GM12878 (cell line): Measurements from ENCODE around the gene MS4A4E. TPM values are rescaled to one million over a fixed set of nuclear protein-coding genes. Genes with fewer than 3 reads are reported as not detected.
A peak's percentile ranks its signal among the peaks of the same experiment; 100 is the strongest.

Experiments
- BRCA1 ChIP-seq: IDR thresholded peaks from 2 replicates; pipeline ENCODE4 v1.6.1; 2011; ENCODE audit warnings: low read depth, low read length, improper control_type of control experiment
- ESRRA ChIP-seq: IDR thresholded peaks from 2 replicates; pipeline ENCODE4 v1.6.1; 2012; ENCODE audit warnings: mild to moderate bottlenecking, low read length, improper control_type of control experiment
- GATAD2B ChIP-seq: fragments of 450-650 bp; conservative IDR thresholded peaks from 2 replicates; pipeline ENCODE4 v1.6.1; 2017; ENCODE audit warnings: low read depth, mild to moderate bottlenecking, moderate library complexity
- IKZF1 ChIP-seq: fragments of 450-650 bp; conservative IDR thresholded peaks from 2 replicates; pipeline ENCODE4 v1.6.1; 2017; ENCODE audit warnings: antibody characterized with exemption, mild to moderate bottlenecking
- MEF2A ChIP-seq: IDR thresholded peaks from 2 replicates; pipeline ENCODE4 v1.6.1; 2011; ENCODE audit warnings: low read depth, mild to moderate bottlenecking, low read length, moderate library complexity; ENCODE audit not compliant: insufficient read depth
- NR2C1 ChIP-seq: fragments of 450-650 bp; IDR thresholded peaks from 2 replicates; pipeline ENCODE4 v1.6.1; 2017; ENCODE audit warnings: antibody characterized with exemption, mild to moderate bottlenecking, moderate library complexity
- SMC3 ChIP-seq: IDR thresholded peaks from 2 replicates; pipeline ENCODE4 v1.6.1; 2011; ENCODE audit warnings: low read length, improper control_type of control experiment, borderline replicate concordance
- SRF ChIP-seq, 2 experiments: IDR thresholded peaks; 2 replicates each; pipeline ENCODE4 v1.6.1; 2011; ENCODE audit warnings: low read depth in 2 of 2, low read length in 2 of 2, mild to moderate bottlenecking in 1 of 2, moderate library complexity in 1 of 2
- STAT3 ChIP-seq: IDR thresholded peaks from 2 replicates; pipeline ENCODE4 v1.6.1; 2011; ENCODE audit warnings: low read depth, low read length, improper control_type of control experiment
- TAF1 ChIP-seq: IDR thresholded peaks from 2 replicates; pipeline ENCODE4 v1.6.1; 2011; ENCODE audit warnings: mild to moderate bottlenecking, low read depth, low read length, borderline replicate concordance
- TARDBP ChIP-seq: IDR thresholded peaks from 2 replicates; pipeline ENCODE4 v1.6.1; 2016; ENCODE audit warnings: borderline replicate concordance
- TCF3 ChIP-seq: IDR thresholded peaks from 2 replicates; pipeline ENCODE4 v1.6.1; 2012; ENCODE audit warnings: low read depth, mild to moderate bottlenecking, low read length, borderline replicate concordance; ENCODE audit not compliant: insufficient read depth
- TCF7 ChIP-seq: IDR thresholded peaks from 2 replicates; pipeline ENCODE4 v1.6.1; 2014; ENCODE audit warnings: antibody characterized with exemption, borderline replicate concordance
- YY1 ChIP-seq: IDR thresholded peaks from 2 replicates; pipeline ENCODE4 v1.6.1; 2011; ENCODE audit warnings: low read depth, mild to moderate bottlenecking, low read length
- polyA plus RNA-seq, 11 experiments: library from polyadenylated mRNA; depleted of rRNA in 4 of 11; unstranded in 6 of 11; stranded (reverse) in 5 of 11; fragments of >200 nt; fragmentation: Nextera tagmentation in 4 of 11; fragmentation: Illumina TruSeq in 1 of 11; extraction: Ambion mirVana in 4 of 11; extraction: Trizol in 1 of 11; gene quantifications; 1 replicate in 1 of 11; 2 replicates in 10 of 11; pipeline versions ENCODE4 v1.2.1 to v1.2.3, GENCODE V29; 2011 to 2016; ENCODE audit warnings: inconsistent platforms in 2 of 11, missing spikeins in 2 of 11, low read depth in 1 of 11
- total RNA-seq, 4 experiments: library from RNA; depleted of rRNA in 3 of 4; stranded (reverse); fragments of >200 nt in 3 of 4; fragmentation: Illumina TruSeq in 1 of 4; extraction: Trizol in 1 of 4; gene quantifications; 2 replicates each; pipeline versions ENCODE4 v1.2.1 to v1.2.3, GENCODE V29; 2013 to 2021
- TF ChIP-seq, protein P1 (sequence below): IDR thresholded peaks from 2 replicates; pipeline ENCODE4 v1.6.1; 2012; ENCODE audit warnings: mild to moderate bottlenecking, low read depth, low read length
- TF ChIP-seq, protein P2 (sequence below): fragments of 450-650 bp; IDR thresholded peaks from 2 replicates; pipeline ENCODE4 v1.6.1; 2016; ENCODE audit warnings: mild to moderate bottlenecking
- TF ChIP-seq, protein P3 (sequence below): IDR thresholded peaks from 2 replicates; pipeline ENCODE4 v1.6.1; 2011; ENCODE audit warnings: borderline replicate concordance, low read depth, mild to moderate bottlenecking, moderate library complexity, low read length; ENCODE audit not compliant: insufficient read depth, poor library complexity, severe bottlenecking
- TF ChIP-seq, protein P4 (sequence below): fragments of 450-650 bp; IDR thresholded peaks from 2 replicates; pipeline ENCODE4 v1.6.1; 2017; ENCODE audit warnings: mild to moderate bottlenecking, low read depth, inconsistent platforms; ENCODE audit not compliant: poor library complexity, severe bottlenecking
- TF ChIP-seq, protein P5 (sequence below): IDR thresholded peaks from 2 replicates; pipeline ENCODE4 v1.6.1; 2011; ENCODE audit warnings: mild to moderate bottlenecking, low read depth, low read length, moderate library complexity; ENCODE audit not compliant: insufficient replicate concordance

The MS4A4E gene
- total and polyA plus RNA-seq, 10 of the 15 experiments (the other 5 are each of a cell fraction or from before 2014, with no cell fraction given) = 0.06 to 0.92 (median 0.45) TPM; not detected in 3

DNA sequence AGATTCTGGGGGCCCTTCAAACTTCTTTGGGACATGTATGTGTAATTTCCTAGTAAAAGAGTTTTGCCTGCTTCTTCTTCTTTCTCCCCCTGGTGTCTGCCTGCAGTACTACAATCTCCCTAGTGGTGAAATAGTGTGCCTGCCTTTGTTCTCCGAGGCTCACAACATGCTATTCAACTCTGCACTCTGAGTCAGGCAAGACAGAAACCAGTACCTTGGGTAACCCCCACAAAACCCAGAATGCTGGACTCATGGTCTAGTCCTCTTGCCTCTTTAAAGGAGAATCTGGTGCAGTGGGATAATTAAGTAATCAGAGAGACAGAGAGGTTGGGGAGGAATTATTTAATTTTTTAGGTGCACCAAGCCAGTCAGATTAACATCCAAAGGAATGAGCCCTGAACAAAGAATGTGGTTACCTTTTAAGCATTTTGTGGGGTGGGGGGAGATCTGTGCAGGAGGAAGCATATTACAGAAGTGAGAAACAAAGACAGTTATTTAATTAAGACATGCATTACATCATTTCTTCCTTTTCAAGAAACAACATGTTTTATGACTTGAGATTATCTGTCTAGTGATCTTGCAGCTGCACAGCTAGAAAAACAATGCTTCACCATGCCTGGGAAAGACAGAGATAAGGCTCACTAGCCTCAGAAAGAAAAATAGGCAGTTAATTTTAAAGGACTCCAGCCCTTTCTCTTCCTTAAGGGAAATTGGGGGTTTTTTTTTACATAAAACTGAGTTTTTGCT lies 49.1 kb downstream of the MS4A4E start (continued):
- TF ChIP-seq, protein P1, sequence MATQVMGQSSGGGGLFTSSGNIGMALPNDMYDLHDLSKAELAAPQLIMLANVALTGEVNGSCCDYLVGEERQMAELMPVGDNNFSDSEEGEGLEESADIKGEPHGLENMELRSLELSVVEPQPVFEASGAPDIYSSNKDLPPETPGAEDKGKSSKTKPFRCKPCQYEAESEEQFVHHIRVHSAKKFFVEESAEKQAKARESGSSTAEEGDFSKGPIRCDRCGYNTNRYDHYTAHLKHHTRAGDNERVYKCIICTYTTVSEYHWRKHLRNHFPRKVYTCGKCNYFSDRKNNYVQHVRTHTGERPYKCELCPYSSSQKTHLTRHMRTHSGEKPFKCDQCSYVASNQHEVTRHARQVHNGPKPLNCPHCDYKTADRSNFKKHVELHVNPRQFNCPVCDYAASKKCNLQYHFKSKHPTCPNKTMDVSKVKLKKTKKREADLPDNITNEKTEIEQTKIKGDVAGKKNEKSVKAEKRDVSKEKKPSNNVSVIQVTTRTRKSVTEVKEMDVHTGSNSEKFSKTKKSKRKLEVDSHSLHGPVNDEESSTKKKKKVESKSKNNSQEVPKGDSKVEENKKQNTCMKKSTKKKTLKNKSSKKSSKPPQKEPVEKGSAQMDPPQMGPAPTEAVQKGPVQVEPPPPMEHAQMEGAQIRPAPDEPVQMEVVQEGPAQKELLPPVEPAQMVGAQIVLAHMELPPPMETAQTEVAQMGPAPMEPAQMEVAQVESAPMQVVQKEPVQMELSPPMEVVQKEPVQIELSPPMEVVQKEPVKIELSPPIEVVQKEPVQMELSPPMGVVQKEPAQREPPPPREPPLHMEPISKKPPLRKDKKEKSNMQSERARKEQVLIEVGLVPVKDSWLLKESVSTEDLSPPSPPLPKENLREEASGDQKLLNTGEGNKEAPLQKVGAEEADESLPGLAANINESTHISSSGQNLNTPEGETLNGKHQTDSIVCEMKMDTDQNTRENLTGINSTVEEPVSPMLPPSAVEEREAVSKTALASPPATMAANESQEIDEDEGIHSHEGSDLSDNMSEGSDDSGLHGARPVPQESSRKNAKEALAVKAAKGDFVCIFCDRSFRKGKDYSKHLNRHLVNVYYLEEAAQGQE = no peak
- TF ChIP-seq IKZF1 (peak; percentile 78), GATAD2B (peak; percentile 71; the same call in 1 of the 2 replicates), TCF7 (no peak), YY1 (peak; percentile 43; the same call in 1 of the 2 replicates), SRF (IDR thresholded peaks at IDR 0.05; ENCODE audit: low read depth in 2 of 2, low read length in 2 of 2) (no peak), TCF3 (no peak), SMC3 (peak; percentile 76), NR2C1 (0 out of 2 replicates have a peak, but pooled peaks have one; percentile 4), STAT3 (no peak), MEF2A (no peak), TAF1 (no peak), ESRRA (no peak), BRCA1 (no peak), TARDBP (0 out of 2 replicates have a peak, but pooled peaks have one; percentile 54)
- TF ChIP-seq, protein P2, sequence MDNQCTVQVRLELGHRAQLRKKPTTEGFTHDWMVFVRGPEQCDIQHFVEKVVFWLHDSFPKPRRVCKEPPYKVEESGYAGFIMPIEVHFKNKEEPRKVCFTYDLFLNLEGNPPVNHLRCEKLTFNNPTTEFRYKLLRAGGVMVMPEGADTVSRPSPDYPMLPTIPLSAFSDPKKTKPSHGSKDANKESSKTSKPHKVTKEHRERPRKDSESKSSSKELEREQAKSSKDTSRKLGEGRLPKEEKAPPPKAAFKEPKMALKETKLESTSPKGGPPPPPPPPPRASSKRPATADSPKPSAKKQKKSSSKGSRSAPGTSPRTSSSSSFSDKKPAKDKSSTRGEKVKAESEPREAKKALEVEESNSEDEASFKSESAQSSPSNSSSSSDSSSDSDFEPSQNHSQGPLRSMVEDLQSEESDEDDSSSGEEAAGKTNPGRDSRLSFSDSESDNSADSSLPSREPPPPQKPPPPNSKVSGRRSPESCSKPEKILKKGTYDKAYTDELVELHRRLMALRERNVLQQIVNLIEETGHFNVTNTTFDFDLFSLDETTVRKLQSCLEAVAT = peak; percentile 70
- TF ChIP-seq, protein P3, sequence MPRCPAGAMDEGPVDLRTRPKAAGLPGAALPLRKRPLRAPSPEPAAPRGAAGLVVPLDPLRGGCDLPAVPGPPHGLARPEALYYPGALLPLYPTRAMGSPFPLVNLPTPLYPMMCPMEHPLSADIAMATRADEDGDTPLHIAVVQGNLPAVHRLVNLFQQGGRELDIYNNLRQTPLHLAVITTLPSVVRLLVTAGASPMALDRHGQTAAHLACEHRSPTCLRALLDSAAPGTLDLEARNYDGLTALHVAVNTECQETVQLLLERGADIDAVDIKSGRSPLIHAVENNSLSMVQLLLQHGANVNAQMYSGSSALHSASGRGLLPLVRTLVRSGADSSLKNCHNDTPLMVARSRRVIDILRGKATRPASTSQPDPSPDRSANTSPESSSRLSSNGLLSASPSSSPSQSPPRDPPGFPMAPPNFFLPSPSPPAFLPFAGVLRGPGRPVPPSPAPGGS = no peak
- TF ChIP-seq, protein P4, sequence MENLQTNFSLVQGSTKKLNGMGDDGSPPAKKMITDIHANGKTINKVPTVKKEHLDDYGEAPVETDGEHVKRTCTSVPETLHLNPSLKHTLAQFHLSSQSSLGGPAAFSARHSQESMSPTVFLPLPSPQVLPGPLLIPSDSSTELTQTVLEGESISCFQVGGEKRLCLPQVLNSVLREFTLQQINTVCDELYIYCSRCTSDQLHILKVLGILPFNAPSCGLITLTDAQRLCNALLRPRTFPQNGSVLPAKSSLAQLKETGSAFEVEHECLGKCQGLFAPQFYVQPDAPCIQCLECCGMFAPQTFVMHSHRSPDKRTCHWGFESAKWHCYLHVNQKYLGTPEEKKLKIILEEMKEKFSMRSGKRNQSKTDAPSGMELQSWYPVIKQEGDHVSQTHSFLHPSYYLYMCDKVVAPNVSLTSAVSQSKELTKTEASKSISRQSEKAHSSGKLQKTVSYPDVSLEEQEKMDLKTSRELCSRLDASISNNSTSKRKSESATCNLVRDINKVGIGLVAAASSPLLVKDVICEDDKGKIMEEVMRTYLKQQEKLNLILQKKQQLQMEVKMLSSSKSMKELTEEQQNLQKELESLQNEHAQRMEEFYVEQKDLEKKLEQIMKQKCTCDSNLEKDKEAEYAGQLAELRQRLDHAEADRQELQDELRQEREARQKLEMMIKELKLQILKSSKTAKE = peak; percentile 90
- TF ChIP-seq, protein P5, sequence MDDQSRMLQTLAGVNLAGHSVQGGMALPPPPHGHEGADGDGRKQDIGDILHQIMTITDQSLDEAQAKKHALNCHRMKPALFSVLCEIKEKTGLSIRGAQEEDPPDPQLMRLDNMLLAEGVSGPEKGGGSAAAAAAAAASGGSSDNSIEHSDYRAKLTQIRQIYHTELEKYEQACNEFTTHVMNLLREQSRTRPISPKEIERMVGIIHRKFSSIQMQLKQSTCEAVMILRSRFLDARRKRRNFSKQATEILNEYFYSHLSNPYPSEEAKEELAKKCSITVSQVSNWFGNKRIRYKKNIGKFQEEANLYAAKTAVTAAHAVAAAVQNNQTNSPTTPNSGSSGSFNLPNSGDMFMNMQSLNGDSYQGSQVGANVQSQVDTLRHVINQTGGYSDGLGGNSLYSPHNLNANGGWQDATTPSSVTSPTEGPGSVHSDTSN = no peak
